Gastrocnemius medialis (tissue), 4 donors: ENCODE results near the gene ZNF521. TPM values are rescaled to one million over a fixed set of nuclear protein-coding genes. Genes with fewer than 3 reads are reported as not detected.
A peak's percentile ranks its signal among the peaks of the same experiment; 100 is the strongest.

Experiments used
- ATAC-seq, 2 donors: fragments of 150-250 bp; one replicate each; pipeline ENCODE4 v1.9.1; 2016
- DNase-seq, 2 donors: peaks; one replicate each; pipeline ENCODE4 v3.0.0-alpha.2; 2019
- H3K27ac ChIP-seq, 4 donors: fragments of 200-600 bp; sonication (generic); 1 replicate in 1 of 4; 2 replicates in 3 of 4; pipeline ENCODE4 v1.5.1; 2016 to 2018; ENCODE audit warnings: mild to moderate bottlenecking in 2 of 4, moderate library complexity in 1 of 4
- H3K27me3 ChIP-seq, 3 donors: fragments of 200-600 bp; sonication (generic) in 2 of 3; 1 replicate in 1 of 3; 2 replicates in 2 of 3; pipeline versions ENCODE4 v1.5.1 to v1.6.0; 2016 to 2019; ENCODE audit warnings: mild to moderate bottlenecking in 1 of 3, moderate library complexity in 1 of 3
- H3K36me3 ChIP-seq, 2 donors: fragments of 200-600 bp; sonication (generic) in 1 of 2; one replicate each; pipeline ENCODE4 v1.5.1; 2017 to 2018
- H3K4me1 ChIP-seq, 2 donors: fragments of 200-600 bp; sonication (generic) in 1 of 2; one replicate each; pipeline ENCODE4 v1.5.1; 2016 to 2017; ENCODE audit warnings: mild to moderate bottlenecking in 2 of 2
- H3K4me3 ChIP-seq, 4 donors: fragments of 200-600 bp; sonication (generic) in 3 of 4; 1 replicate in 1 of 4; 2 replicates in 3 of 4; pipeline ENCODE4 v1.5.1; 2016 to 2019; ENCODE audit warnings: mild to moderate bottlenecking in 2 of 4
- H3K9me3 ChIP-seq, 3 donors: fragments of 200-600 bp; sonication (generic) in 2 of 3; 1 replicate in 1 of 3; 2 replicates in 2 of 3; pipeline ENCODE4 v1.5.1; 2016 to 2019
- POLR2A ChIP-seq, 2 donors: fragments of 450-650 bp; IDR thresholded peaks; one replicate each; pipeline ENCODE4 v1.6.1; 2017; ENCODE audit warnings: antibody characterized with exemption in 2 of 2, mild to moderate bottlenecking in 2 of 2, moderate library complexity in 2 of 2
- in situ Hi-C, 4 donors: fragments of 200-750 bp; cut with MboI; loops; one replicate each; pipeline versions ENCODE4 v1.15.0 to v1.8.0; 2017; ENCODE audit warnings: low sequenced_read_pairs in 4 of 4
- intact Hi-C: fragments of 100-400 bp; cut with DNase I; formaldehyde crosslinking; loops from one replicate; pipeline ENCODE4 v1.15.1; 2023; ENCODE audit warnings: low total_unique reads
- total RNA-seq, 4 donors: library from RNA; depleted of rRNA; stranded (reverse); fragments of >200 nt; gene quantifications; one replicate each; pipeline versions ENCODE4 v1.1.0 to v1.2.3, GENCODE V29; 2016
- TF ChIP-seq, protein P1 (sequence below), 5 experiments: fragments of 450-650 bp in 3 of 5; fragments of 200-600 bp in 2 of 5; sonication (generic) in 2 of 5; IDR thresholded peaks in 4 of 5; conservative IDR thresholded peaks in 1 of 5; 1 replicate in 4 of 5; 2 replicates in 1 of 5; pipeline ENCODE4 v1.5.1; 2016 to 2019; ENCODE audit warnings: antibody characterized with exemption in 5 of 5, mild to moderate bottlenecking in 3 of 5, moderate library complexity in 3 of 5

The ZNF521 gene
- total RNA-seq, 4 donors from 2014 or later = 3.5 to 15.6 (median 4.7) TPM

DNA sequence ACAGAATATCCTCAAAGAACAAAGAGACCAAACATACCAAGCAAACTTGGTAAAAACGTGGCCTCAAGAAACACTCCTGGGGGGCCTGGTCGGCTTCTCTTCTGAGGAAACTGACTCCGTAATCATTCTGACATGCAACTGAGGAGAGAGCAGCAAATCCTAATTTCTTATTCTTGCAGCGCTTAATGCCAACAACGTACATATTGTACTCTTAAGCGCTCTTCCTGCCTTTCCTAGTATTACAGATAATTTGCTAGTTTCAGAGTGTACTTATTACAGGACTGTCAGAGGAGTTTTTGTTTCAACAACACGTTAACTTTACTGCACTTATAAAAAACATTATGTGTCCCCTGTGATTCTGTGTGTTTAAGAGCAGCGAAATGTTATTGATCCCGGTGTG lies 64.9 kb downstream of the ZNF521 start:
- DNase-seq (no peak), ATAC-seq (no peak)
- Histone ChIP-seq H3K9me3 (no peaks in the 10 kb centered on the region), H3K27ac (no peak overlapping the region), H3K27me3 (no peaks in the 10 kb centered on the region), H3K4me3 (no peak overlapping the region), H3K4me1 (peaks cover 19 to 26% of the 10 kb centered on the region in 2 donors), H3K36me3 (no peaks in the 10 kb centered on the region)
- TF ChIP-seq, protein P1, sequence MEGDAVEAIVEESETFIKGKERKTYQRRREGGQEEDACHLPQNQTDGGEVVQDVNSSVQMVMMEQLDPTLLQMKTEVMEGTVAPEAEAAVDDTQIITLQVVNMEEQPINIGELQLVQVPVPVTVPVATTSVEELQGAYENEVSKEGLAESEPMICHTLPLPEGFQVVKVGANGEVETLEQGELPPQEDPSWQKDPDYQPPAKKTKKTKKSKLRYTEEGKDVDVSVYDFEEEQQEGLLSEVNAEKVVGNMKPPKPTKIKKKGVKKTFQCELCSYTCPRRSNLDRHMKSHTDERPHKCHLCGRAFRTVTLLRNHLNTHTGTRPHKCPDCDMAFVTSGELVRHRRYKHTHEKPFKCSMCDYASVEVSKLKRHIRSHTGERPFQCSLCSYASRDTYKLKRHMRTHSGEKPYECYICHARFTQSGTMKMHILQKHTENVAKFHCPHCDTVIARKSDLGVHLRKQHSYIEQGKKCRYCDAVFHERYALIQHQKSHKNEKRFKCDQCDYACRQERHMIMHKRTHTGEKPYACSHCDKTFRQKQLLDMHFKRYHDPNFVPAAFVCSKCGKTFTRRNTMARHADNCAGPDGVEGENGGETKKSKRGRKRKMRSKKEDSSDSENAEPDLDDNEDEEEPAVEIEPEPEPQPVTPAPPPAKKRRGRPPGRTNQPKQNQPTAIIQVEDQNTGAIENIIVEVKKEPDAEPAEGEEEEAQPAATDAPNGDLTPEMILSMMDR (IDR thresholded peaks at IDR 0.05 in 4 of 5, conservative IDR thresholded peaks at IDR 0.05 in 1 of 5) = no peak
- no peak for TF ChIP-seq POLR2A (IDR thresholded peaks at IDR 0.05)
- intact Hi-C loops (no loop called here), in situ Hi-C loops (no loop called here)

DNA sequence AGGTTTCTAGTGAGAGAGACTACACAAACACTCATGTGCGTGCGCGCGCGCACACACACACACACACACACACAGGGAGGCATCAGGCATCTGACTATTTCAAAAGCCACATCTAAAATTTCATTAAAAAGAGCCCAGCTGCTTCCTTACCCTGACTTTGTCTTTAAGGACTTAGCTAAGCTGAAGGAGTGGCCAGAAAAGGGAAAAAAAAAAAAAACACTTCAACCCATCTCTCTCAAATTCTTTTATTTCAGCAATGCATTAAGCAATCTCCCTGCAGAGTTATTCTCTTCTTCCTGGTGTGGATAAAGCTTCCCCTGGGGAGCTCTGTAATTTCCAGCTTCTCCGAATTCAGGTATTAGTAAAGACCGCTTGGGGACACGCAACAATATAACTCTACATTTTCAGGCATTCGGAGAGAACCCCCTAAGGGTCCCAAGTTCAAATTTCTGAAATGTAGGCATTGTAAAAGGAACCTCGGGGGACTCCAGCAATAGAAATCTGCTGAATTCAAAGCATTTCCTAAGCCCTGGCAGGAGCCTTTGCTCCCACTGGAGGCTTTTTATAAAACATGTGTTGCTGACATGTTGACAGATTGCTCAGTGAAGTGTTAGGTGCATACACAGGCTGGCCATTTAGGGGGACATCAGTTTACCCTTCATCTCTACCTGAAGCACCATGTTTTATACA lies 67.0 kb downstream of the ZNF521 start:
- Histone ChIP-seq H3K27me3 (no peaks in the 10 kb centered on the region), H3K4me1 (peaks cover 19 to 26% of the 10 kb centered on the region in 2 donors), H3K27ac (peak overlapping the region in 3 of 4 donors; percentile 8 to 48 (median 48)), H3K4me3 (peak overlapping the region in 2 of 4 donors; percentile 1 to 24), H3K36me3 (no peaks in the 10 kb centered on the region), H3K9me3 (no peaks in the 10 kb centered on the region)
- DNase-seq (peak in 1 of 2 donors; percentile 21), ATAC-seq (peak; percentile 41 to 77)
- TF ChIP-seq POLR2A (IDR thresholded peaks at IDR 0.05) = no peak
- TF ChIP-seq, protein P1 (IDR thresholded peaks at IDR 0.05 in 4 of 5, conservative IDR thresholded peaks at IDR 0.05 in 1 of 5) = no peak
- intact Hi-C loops (no loop called here), in situ Hi-C loops (no loop called here)

DNA sequence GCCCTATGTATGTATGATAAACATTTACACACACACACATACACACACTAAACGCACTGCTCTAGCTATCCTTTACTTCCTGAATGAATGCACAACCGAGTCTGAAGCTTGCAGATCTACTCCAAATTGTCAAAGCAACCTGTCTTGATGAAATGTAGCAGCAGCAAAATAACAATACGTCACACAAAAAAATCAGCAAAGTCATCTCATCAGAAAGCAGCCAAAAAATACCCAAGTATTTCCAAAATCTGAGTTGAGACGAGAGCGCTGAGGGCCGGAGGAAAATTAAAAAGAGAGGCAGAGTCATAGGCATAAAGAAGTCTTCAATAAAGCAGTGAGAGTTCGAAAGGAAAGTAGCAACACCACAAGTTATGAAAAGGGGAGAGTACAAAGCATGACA lies 67.7 kb downstream of the ZNF521 start:
- peak overlapping the region in 3 of 4 donors; percentile 1 to 28 (median 24) for H3K4me3 ChIP-seq
- H3K27ac ChIP-seq = peak overlapping the region; percentile 8 to 48 (median 30)

DNA sequence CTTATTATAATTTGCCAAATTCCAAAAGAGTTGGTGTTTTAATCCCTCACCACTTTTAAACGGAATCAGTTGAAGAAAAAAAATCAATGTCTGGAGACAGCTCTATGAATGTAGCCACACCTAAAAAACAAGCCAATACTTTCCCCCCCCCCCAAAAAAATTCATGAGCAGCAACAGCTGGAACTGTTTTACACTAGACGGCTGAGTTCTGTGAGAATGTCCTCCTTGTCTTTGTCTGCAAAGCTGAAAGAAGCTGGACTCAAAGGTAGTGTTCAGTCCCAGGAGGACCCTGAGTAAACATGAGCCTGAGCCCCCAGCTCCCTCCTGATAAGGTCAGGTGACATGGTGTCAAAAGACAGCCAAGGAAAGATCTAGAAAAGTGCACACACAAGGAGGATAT lies 68.2 kb downstream of the ZNF521 start:
- ATAC-seq (no peak), DNase-seq (no peak)
- TF ChIP-seq, protein P1 (IDR thresholded peaks at IDR 0.05 in 4 of 5, conservative IDR thresholded peaks at IDR 0.05 in 1 of 5) = no peak
- no peak for TF ChIP-seq POLR2A (IDR thresholded peaks at IDR 0.05)
- Histone ChIP-seq H3K4me1 (peaks cover 19 to 25% of the 10 kb centered on the region in 2 donors), H3K9me3 (no peaks in the 10 kb centered on the region), H3K4me3 (no peak overlapping the region), H3K27ac (peak overlapping the region; percentile 8 to 48 (median 30)), H3K36me3 (no peaks in the 10 kb centered on the region), H3K27me3 (no peaks in the 10 kb centered on the region)
- in situ Hi-C loops (no loop called here), intact Hi-C loops (no loop called here)

More for the DNA sequence above, 67.7 kb downstream of the ZNF521 start:
- no peaks in the 10 kb centered on the region for H3K27me3 ChIP-seq
- H3K4me1 ChIP-seq = peaks cover 19 to 26% of the 10 kb centered on the region in 2 donors
- no peak for DNase-seq
- ATAC-seq = no peak
- TF ChIP-seq POLR2A (IDR thresholded peaks at IDR 0.05) = no peak
- TF ChIP-seq, protein P1 (IDR thresholded peaks at IDR 0.05 in 4 of 5, conservative IDR thresholded peaks at IDR 0.05 in 1 of 5) = no peak
- in situ Hi-C loops = no loop called here
- H3K36me3 ChIP-seq = no peaks in the 10 kb centered on the region
- no peaks in the 10 kb centered on the region for H3K9me3 ChIP-seq
- intact Hi-C loops = no loop called here
